CD14-positive monocyte (primary cell): Measurements from ENCODE around the gene CDH4. TPM values are rescaled to one million over a fixed set of nuclear protein-coding genes. Genes with fewer than 3 reads are reported as not detected.

Source experiments
- DNase-seq, 3 donors: peaks; one replicate each; pipeline ENCODE4 v3.0.0-alpha.2; 2011 to 2022
- H2AFZ ChIP-seq: 2 replicates; pipeline ENCODE4 v1.6.0; 2012; ENCODE audit warnings: mild to moderate bottlenecking, low read depth, low read length, inconsistent platforms; ENCODE audit not compliant: insufficient read depth, poor library complexity, severe bottlenecking
- H3K27ac ChIP-seq, 2 donors: 1 replicate in 1 of 2; 2 replicates in 1 of 2; pipeline ENCODE4 v1.5.1; 2012 to 2013; ENCODE audit warnings: low read length in 2 of 2, control low read depth in 1 of 2, inconsistent platforms in 1 of 2, low read depth in 1 of 2, mild to moderate bottlenecking in 1 of 2
- H3K27me3 ChIP-seq, 2 donors: one replicate each; pipeline versions ENCODE4 v1.6.0 to v1.6.1; 2011 to 2013; ENCODE audit warnings: low read length in 2 of 2; ENCODE audit not compliant: control insufficient read depth in 2 of 2, insufficient read depth in 2 of 2
- H3K36me3 ChIP-seq, 2 donors: replicated peaks in 1 of 2; 1 replicate in 1 of 2; 2 replicates in 1 of 2; pipeline versions ENCODE4 v1.5.1 to v1.6.1; 2012 to 2013; ENCODE audit warnings: low read length in 2 of 2, control low read depth in 1 of 2, inconsistent platforms in 1 of 2, mild to moderate bottlenecking in 1 of 2; ENCODE audit not compliant: insufficient read depth in 2 of 2, control insufficient read depth in 1 of 2
- H3K4me1 ChIP-seq, 2 donors: 1 replicate in 1 of 2; 2 replicates in 1 of 2; pipeline versions ENCODE4 v1.5.1 to v1.6.1; 2012 to 2013; ENCODE audit warnings: low read length in 2 of 2, control low read depth in 1 of 2, inconsistent platforms in 1 of 2, mild to moderate bottlenecking in 1 of 2, moderate library complexity in 1 of 2; ENCODE audit not compliant: insufficient read depth in 2 of 2, control insufficient read depth in 1 of 2
- H3K4me2 ChIP-seq: replicated peaks from 2 replicates; pipeline ENCODE3; 2012; ENCODE audit warnings: low read length, moderate library complexity, mild to moderate bottlenecking; ENCODE audit not compliant: poor library complexity, severe bottlenecking; ENCODE audit errors: extremely low read depth
- H3K4me3 ChIP-seq, 3 experiments: fragments of 200-600 bp in 1 of 3; sonication (generic) in 1 of 3; replicated peaks in 1 of 3; 1 replicate in 2 of 3; 2 replicates in 1 of 3; pipeline ENCODE4 v1.5.1; 2011 to 2013; ENCODE audit warnings: low read length in 3 of 3, mild to moderate bottlenecking in 3 of 3, control low read depth in 2 of 3, low read depth in 2 of 3, inconsistent platforms in 1 of 3, moderate library complexity in 1 of 3
- H3K79me2 ChIP-seq: 2 replicates; pipeline ENCODE4 v1.6.0; 2012; ENCODE audit warnings: mild to moderate bottlenecking, control low read depth, inconsistent platforms, low read length, moderate library complexity; ENCODE audit not compliant: insufficient read depth
- H3K9ac ChIP-seq: 2 replicates; pipeline ENCODE4 v1.6.0; 2017; ENCODE audit warnings: low read length, mild to moderate bottlenecking; ENCODE audit not compliant: insufficient read depth, poor library complexity, severe bottlenecking
- H3K9me3 ChIP-seq, 2 donors: replicated peaks in 1 of 2; 1 replicate in 1 of 2; 2 replicates in 1 of 2; pipeline versions ENCODE4 v1.5.1 to v1.6.1; 2012 to 2013; ENCODE audit warnings: low read length in 2 of 2, control low read depth in 1 of 2; ENCODE audit not compliant: control insufficient read depth in 1 of 2, insufficient read depth in 1 of 2
- H4K20me1 ChIP-seq: 2 replicates; pipeline ENCODE4 v1.6.0; 2012; ENCODE audit warnings: mild to moderate bottlenecking, low read length, control low read depth, moderate library complexity; ENCODE audit not compliant: insufficient read depth
- H3K27ac Mint-ChIP-seq, 7 donors: one replicate each; pipeline ENCODE4 v1.8.0; 2020; ENCODE audit warnings: mild to moderate bottlenecking in 7 of 7, mixed read lengths in 7 of 7, moderate library complexity in 6 of 7, inconsistent platforms in 2 of 7
- H3K27me3 Mint-ChIP-seq, 3 donors: one replicate each; pipeline ENCODE4 v1.8.0; 2021 to 2022; ENCODE audit warnings: low read depth in 3 of 3, mild to moderate bottlenecking in 3 of 3, mixed read lengths in 3 of 3, moderate library complexity in 3 of 3, inconsistent platforms in 1 of 3
- H3K36me3 Mint-ChIP-seq, 2 donors: one replicate each; pipeline ENCODE4 v1.8.0; 2020; ENCODE audit warnings: mixed read lengths in 2 of 2, inconsistent platforms in 1 of 2, mild to moderate bottlenecking in 1 of 2
- H3K4me1 Mint-ChIP-seq: one replicate; pipeline ENCODE4 v1.8.0; 2020; ENCODE audit warnings: mild to moderate bottlenecking, mixed read lengths
- H3K4me3 Mint-ChIP-seq, 2 donors: one replicate each; pipeline ENCODE4 v1.8.0; 2020; ENCODE audit warnings: mild to moderate bottlenecking in 2 of 2, mixed read lengths in 2 of 2, moderate library complexity in 1 of 2
- H3K9me3 Mint-ChIP-seq, 7 donors: one replicate each; pipeline ENCODE4 v1.8.0; 2020 to 2022; ENCODE audit warnings: mixed read lengths in 7 of 7, mild to moderate bottlenecking in 6 of 7, moderate library complexity in 6 of 7, inconsistent platforms in 2 of 7
- CTCF ChIP-seq: fragments of 200-600 bp; IDR thresholded peaks from one replicate; pipeline ENCODE4 v1.8.0; 2022; ENCODE audit warnings: antibody characterized with exemption, mild to moderate bottlenecking
- WGBS: methylation state at CpG from one replicate; pipeline ENCODE4 v1.1.5; 2013; ENCODE audit warnings: missing lambda C conversion rate; ENCODE audit not compliant: insufficient coverage; 5-methylcytosine and 5-hydroxymethylcytosine counted together
- intact Hi-C, 2 donors: fragments of 100-400 bp; cut with micrococcal nuclease; formaldehyde crosslinking; loops; one replicate each; pipeline versions ENCODE4 v1.15.0 to v1.15.1; 2023
- polyA plus RNA-seq, 3 donors: library from polyadenylated mRNA; depleted of rRNA in 1 of 3; unstranded in 2 of 3; stranded (reverse) in 1 of 3; fragments of 300-500 nt in 2 of 3; fragments of >200 nt in 1 of 3; fragmentation: Illumina TruSeq in 2 of 3; gene quantifications; 1 replicate in 2 of 3; 2 replicates in 1 of 3; pipeline ENCODE4 v1.2.3, GENCODE V29; 2012 to 2021

The CDH4 gene
- polyA plus RNA-seq, 3 donors = not detected

GRCh38 chr20:61799394-61799923, 547.4 kb downstream of the CDH4 start:
- no peak overlapping the region for H3K27ac Mint-ChIP-seq
- no peaks in the 10 kb centered on the region for H3K36me3 Mint-ChIP-seq
- H3K27me3 Mint-ChIP-seq = peaks cover 3 to 20% (median 12%) of the 10 kb centered on the region in 3 donors
- WGBS = 88% methylated on average over 11 of the region's 14 CpGs
- Histone ChIP-seq H4K20me1 (no peaks in the 10 kb centered on the region), H3K9ac (no peak overlapping the region), H2AFZ (no peak overlapping the region), H3K36me3 (no peaks in the 10 kb centered on the region), H3K4me3 (no peak overlapping the region), H3K4me2 (no peak overlapping the region), H3K27me3 (no peaks in the 10 kb centered on the region), H3K4me1 (no peaks in the 10 kb centered on the region), H3K9me3 (peaks cover 0 to 94% of the 10 kb centered on the region in 2 donors), H3K79me2 (no peaks in the 10 kb centered on the region), H3K27ac (no peak overlapping the region)
- H3K4me1 Mint-ChIP-seq = peaks cover 4% of the 10 kb centered on the region
- intact Hi-C loops = no loop called here
- H3K9me3 Mint-ChIP-seq = peaks cover 0 to 52% (median 15%) of the 10 kb centered on the region in 7 donors
- H3K4me3 Mint-ChIP-seq = no peak overlapping the region
- TF ChIP-seq CTCF = no peak
- no peak for DNase-seq

GRCh38 chr20:61799928-61800327, 547.9 kb downstream of the CDH4 start:
- no peak for DNase-seq
- no peak overlapping the region for H2AFZ ChIP-seq
- H3K9me3 ChIP-seq = peaks cover 0 to 95% of the 10 kb centered on the region in 2 donors
- H3K9ac ChIP-seq = no peak overlapping the region
- H4K20me1 ChIP-seq = no peaks in the 10 kb centered on the region
- Mint-ChIP-seq H3K9me3 (peaks cover 0 to 55% (median 12%) of the 10 kb centered on the region in 7 donors), H3K27ac (no peak overlapping the region), H3K27me3 (peaks cover 5 to 21% (median 13%) of the 10 kb centered on the region in 3 donors), H3K4me1 (peaks cover 4% of the 10 kb centered on the region), H3K4me3 (no peak overlapping the region), H3K36me3 (no peaks in the 10 kb centered on the region)
- H3K27ac ChIP-seq = no peak overlapping the region
- H3K27me3 ChIP-seq = no peaks in the 10 kb centered on the region
- H3K36me3 ChIP-seq = no peaks in the 10 kb centered on the region
- intact Hi-C loops = no loop called here
- H3K4me3 ChIP-seq = no peak overlapping the region
- WGBS = 90% methylated on average over 19 of the region's 21 CpGs
- no peak overlapping the region for H3K4me2 ChIP-seq
- no peak for TF ChIP-seq CTCF
- no peaks in the 10 kb centered on the region for H3K79me2 ChIP-seq
- H3K4me1 ChIP-seq = no peaks in the 10 kb centered on the region
